ENCODE data around the gene ERC1. TPM values are rescaled to one million over a fixed set of nuclear protein-coding genes. Genes with fewer than 3 reads are reported as not detected.
A peak's percentile ranks its signal among the peaks of the same experiment; 100 is the strongest.
"Not testable (repeated sequence)": the region's sequence is repeated elsewhere in the genome, so short reads cannot be mapped to it uniquely, and the experiment has no call there.

The ERC1 gene
- total RNA-seq, 1 experiment from 2014 or later: 54.7 TPM

- no peak for DNase-seq (ENCODE audit: low spot score)
- in situ Hi-C loops (cut with HindIII; ENCODE audit: low sequenced_read_pairs): no loop called here
These were observed 68.1 kb downstream of the ERC1 start for GRCh38 chr12:1059162-1059561.

GRCh38 chr12:1063852-1064251 lies 72.8 kb downstream of the ERC1 start:
- in situ Hi-C loops (cut with HindIII; ENCODE audit: low sequenced_read_pairs): no loop called here
- DNase-seq (ENCODE audit: low spot score): no peak

- in situ Hi-C loops (cut with HindIII; ENCODE audit: low sequenced_read_pairs): no loop called here
- DNase-seq (ENCODE audit: low spot score): no peak
These were observed 73.3 kb downstream of the ERC1 start for GRCh38 chr12:1064317-1064716.

- in situ Hi-C loops (cut with HindIII; ENCODE audit: low sequenced_read_pairs): no loop called here
- no peak for DNase-seq (ENCODE audit: low spot score)
These were observed 74.6 kb downstream of the ERC1 start for GRCh38 chr12:1065629-1066028.

GRCh38 chr12:1069846-1070245 lies 78.8 kb downstream of the ERC1 start:
- in situ Hi-C loops (cut with HindIII; ENCODE audit: low sequenced_read_pairs): no loop called here
- DNase-seq (ENCODE audit: low spot score): no peak

GRCh38 chr12:1071182-1071581 lies 80.2 kb downstream of the ERC1 start:
- no peak for DNase-seq (ENCODE audit: low spot score)
- in situ Hi-C loops (cut with HindIII; ENCODE audit: low sequenced_read_pairs): no loop called here

GRCh38 chr12:1073652-1074051 lies 82.6 kb downstream of the ERC1 start:
- in situ Hi-C loops (cut with HindIII; ENCODE audit: low sequenced_read_pairs): no loop called here
- no peak for DNase-seq (ENCODE audit: low spot score)

- in situ Hi-C loops (cut with HindIII; ENCODE audit: low sequenced_read_pairs): no loop called here
- no peak for DNase-seq (ENCODE audit: low spot score)
These were observed 86.2 kb downstream of the ERC1 start for GRCh38 chr12:1077036-1077803.

GRCh38 chr12:1078002-1078401 lies 87.0 kb downstream of the ERC1 start:
- in situ Hi-C loops (cut with HindIII; ENCODE audit: low sequenced_read_pairs): no loop called here

GRCh38 chr12:1080520-1081223 lies 89.6 kb downstream of the ERC1 start:
- no peak for DNase-seq (ENCODE audit: low spot score)
- in situ Hi-C loops (cut with HindIII; ENCODE audit: low sequenced_read_pairs): no loop called here

More at GRCh38 chr12:1078002-1078401, 87.0 kb downstream of the ERC1 start:
- no peak for DNase-seq (ENCODE audit: low spot score)

GRCh38 chr12:1083151-1083888 lies 92.3 kb downstream of the ERC1 start:
- peak; percentile 88 for DNase-seq (ENCODE audit: low spot score)
- in situ Hi-C loops (cut with HindIII; ENCODE audit: low sequenced_read_pairs): no loop called here

GRCh38 chr12:1083889-1084262 lies 92.9 kb downstream of the ERC1 start:
- peak; percentile 90 for DNase-seq (ENCODE audit: low spot score)
- in situ Hi-C loops (cut with HindIII; ENCODE audit: low sequenced_read_pairs): no loop called here

GRCh38 chr12:1091350-1091749 lies 100.3 kb downstream of the ERC1 start:
- peak; percentile 45 for DNase-seq (ENCODE audit: low spot score)
- in situ Hi-C loops (cut with HindIII; ENCODE audit: low sequenced_read_pairs): no loop called here

- in situ Hi-C loops (cut with HindIII; ENCODE audit: low sequenced_read_pairs): no loop called here
- DNase-seq (ENCODE audit: low spot score): peak; percentile 87
These were observed 102.2 kb downstream of the ERC1 start for GRCh38 chr12:1093166-1093751.

GRCh38 chr12:1094714-1095113 lies 103.7 kb downstream of the ERC1 start:
- DNase-seq (ENCODE audit: low spot score): no peak
- in situ Hi-C loops (cut with HindIII; ENCODE audit: low sequenced_read_pairs): no loop called here

GRCh38 chr12:1099158-1099557 lies 108.1 kb downstream of the ERC1 start:
- DNase-seq (ENCODE audit: low spot score): no peak
- in situ Hi-C loops (cut with HindIII; ENCODE audit: low sequenced_read_pairs): no loop called here

GRCh38 chr12:1099618-1100017 lies 108.6 kb downstream of the ERC1 start:
- in situ Hi-C loops (cut with HindIII; ENCODE audit: low sequenced_read_pairs); DNase-seq (ENCODE audit: low spot score): not testable (repeated sequence)

- in situ Hi-C loops (cut with HindIII; ENCODE audit: low sequenced_read_pairs): no loop called here
These were observed 111.1 kb downstream of the ERC1 start for GRCh38 chr12:1102115-1102514.

GRCh38 chr12:1102791-1103450 lies 111.9 kb downstream of the ERC1 start:
- DNase-seq (ENCODE audit: low spot score): no peak

More at GRCh38 chr12:1102115-1102514, 111.1 kb downstream of the ERC1 start:
- DNase-seq (ENCODE audit: low spot score): no peak

More at GRCh38 chr12:1102791-1103450, 111.9 kb downstream of the ERC1 start:
- in situ Hi-C loops (cut with HindIII; ENCODE audit: low sequenced_read_pairs): no loop called here

Data from G401 (cell line).